Measurements from ENCODE around the gene GALNT2. TPM values are rescaled to one million over a fixed set of nuclear protein-coding genes. Genes with fewer than 3 reads are reported as not detected.

Gene GALNT2
- total RNA-seq, 1 donor from 2014 or later: 67.9 TPM

DNA sequence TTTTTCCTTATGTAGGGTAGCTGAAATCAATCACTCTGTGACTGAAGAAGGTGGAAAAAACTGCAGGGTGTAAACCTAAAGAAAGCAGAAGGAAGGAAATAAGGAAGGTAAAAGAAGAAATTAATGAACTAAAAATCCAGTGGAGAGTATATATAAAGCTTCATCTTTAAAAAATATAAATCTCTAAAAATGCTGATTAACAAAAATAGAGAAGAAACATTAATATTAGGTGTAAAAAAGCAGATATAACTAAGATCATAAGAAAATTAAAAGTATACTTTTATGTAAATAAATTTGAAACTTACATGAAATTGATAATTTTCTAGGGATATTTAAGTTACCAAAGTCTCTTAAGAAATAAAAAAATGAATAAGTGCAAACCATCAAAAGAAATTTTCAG, 159.8 kb downstream of the GALNT2 start:
- Mint-ChIP-seq H3K4me3 (no peak overlapping the region), H3K4me1 (ENCODE audit: low read depth) (peaks cover 26% of the 10 kb centered on the region), H3K27ac (no peak overlapping the region), H3K27me3 (ENCODE audit: insufficient read depth) (no peaks in the 10 kb centered on the region), H3K9me3 (no peaks in the 10 kb centered on the region), H3K36me3 (ENCODE audit: low read depth) (peaks cover 17% of the 10 kb centered on the region)
- intact Hi-C loops (cut with micrococcal nuclease): no loop called here
- no peak for DNase-seq (ENCODE audit: low spot score)

DNA sequence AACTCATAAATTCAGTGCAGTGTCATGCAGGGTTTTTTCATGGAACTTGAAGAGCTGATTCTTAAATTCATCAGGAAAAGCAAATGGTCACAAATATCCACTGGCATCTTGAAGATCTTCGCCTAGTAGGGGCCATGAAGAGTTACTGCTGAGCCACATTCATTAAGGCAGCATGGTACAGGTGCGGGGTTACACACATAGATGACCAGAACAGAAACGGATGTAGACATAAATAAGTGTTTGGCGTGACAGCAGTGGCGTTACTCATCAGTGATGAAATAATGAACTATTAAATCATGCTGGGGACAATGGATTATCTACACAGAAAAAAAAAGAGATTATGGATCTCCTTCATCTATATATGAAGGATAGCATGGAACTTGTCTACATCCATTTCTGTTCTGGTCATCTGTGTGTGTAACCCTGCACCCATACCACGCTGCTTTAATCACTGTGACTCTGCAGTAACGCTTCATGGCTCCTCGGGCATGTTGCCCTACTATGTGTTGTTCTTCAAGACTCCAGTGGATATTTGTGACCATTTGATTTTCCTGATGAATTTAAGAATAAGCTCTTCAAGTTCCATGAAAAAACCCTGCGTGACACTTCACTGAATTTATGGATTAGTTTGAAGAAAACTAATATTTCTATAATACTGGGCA, 161.3 kb downstream of the GALNT2 start:
- Mint-ChIP-seq H3K4me3 (no peak overlapping the region), H3K27ac (no peak overlapping the region), H3K36me3 (ENCODE audit: low read depth) (peaks cover 17% of the 10 kb centered on the region), H3K9me3 (no peaks in the 10 kb centered on the region), H3K27me3 (ENCODE audit: insufficient read depth) (no peaks in the 10 kb centered on the region), H3K4me1 (ENCODE audit: low read depth) (peaks cover 34% of the 10 kb centered on the region)
- intact Hi-C loops (cut with micrococcal nuclease): no loop called here
- DNase-seq (ENCODE audit: low spot score): no peak

DNA sequence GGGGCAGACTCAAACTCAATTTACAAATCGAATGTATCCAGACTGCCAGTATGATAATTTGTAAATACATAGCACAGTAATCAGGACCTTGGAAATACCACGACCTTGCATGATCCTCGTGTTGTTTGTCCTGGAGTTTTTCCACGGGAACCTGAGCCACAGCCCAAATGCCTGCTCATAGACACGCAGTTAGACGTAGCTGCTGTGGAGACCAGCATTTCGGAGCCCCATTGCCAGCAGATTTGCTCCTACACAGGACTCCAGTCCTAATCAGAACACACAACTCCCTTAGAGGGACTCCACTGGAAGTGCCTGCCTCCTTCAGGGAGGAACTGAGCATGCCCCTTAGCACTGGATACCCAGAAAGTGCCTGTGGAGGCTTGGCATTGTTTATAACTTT, 163.2 kb downstream of the GALNT2 start:
- Mint-ChIP-seq H3K36me3 (ENCODE audit: low read depth) (peaks cover 18% of the 10 kb centered on the region), H3K4me1 (ENCODE audit: low read depth) (peaks cover 26% of the 10 kb centered on the region), H3K27ac (no peak overlapping the region), H3K4me3 (no peak overlapping the region), H3K9me3 (no peaks in the 10 kb centered on the region), H3K27me3 (ENCODE audit: insufficient read depth) (no peaks in the 10 kb centered on the region)
- DNase-seq (ENCODE audit: low spot score): no peak
- intact Hi-C loops (cut with micrococcal nuclease): no loop called here

DNA sequence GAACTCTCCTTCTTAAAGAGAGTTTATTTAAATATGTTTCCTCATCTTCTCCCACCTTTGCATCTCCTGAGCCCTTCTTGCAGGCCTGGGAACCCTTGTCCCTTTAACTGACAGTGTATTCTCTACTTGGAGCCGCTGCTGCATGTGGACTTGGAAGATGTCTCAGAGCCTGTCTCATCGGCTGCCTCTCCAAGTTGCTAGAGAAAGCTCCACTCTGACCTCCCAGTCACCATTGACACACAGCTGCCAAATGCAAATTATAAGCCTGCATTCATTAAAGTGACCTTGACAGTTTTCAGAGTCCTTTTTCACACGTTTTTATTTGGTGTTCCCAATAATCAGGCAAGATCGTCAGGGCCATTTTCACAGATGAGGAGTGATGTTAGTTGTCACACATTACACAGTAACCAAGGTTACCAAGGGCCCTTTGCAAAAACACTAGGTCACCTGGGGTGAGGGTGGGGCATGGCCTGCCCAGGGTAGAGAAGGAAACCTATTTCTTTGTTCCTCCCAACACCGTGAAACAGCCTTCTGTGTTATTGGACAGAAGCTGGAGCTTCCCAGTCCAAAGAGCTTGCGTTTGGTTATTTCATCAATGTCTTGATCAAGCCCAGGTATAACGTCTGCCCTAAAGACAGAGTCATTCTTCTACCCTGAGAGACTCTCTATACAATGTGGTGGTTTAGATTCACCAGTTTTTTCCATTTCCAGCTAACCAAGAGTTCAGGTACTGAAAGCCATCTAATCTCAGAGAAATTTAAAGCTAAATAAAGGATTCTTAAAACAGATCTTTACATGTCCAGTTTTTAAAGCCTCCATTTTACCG, 164.1 kb downstream of the GALNT2 start:
- no peaks in the 10 kb centered on the region for H3K9me3 Mint-ChIP-seq
- H3K27ac Mint-ChIP-seq: peak overlapping the region; percentile 21
- peaks cover 22% of the 10 kb centered on the region for H3K4me1 Mint-ChIP-seq (ENCODE audit: low read depth)
- H3K36me3 Mint-ChIP-seq (ENCODE audit: low read depth): peaks cover 18% of the 10 kb centered on the region
- no peaks in the 10 kb centered on the region for H3K27me3 Mint-ChIP-seq (ENCODE audit: insufficient read depth)
- DNase-seq (ENCODE audit: low spot score): no peak
- H3K4me3 Mint-ChIP-seq: no peak overlapping the region
- intact Hi-C loops (cut with micrococcal nuclease): loop anchor here (1.0 kb wide), 1 partner anchor 22 kb away; no protein-coding TSS in a partner anchor

DNA sequence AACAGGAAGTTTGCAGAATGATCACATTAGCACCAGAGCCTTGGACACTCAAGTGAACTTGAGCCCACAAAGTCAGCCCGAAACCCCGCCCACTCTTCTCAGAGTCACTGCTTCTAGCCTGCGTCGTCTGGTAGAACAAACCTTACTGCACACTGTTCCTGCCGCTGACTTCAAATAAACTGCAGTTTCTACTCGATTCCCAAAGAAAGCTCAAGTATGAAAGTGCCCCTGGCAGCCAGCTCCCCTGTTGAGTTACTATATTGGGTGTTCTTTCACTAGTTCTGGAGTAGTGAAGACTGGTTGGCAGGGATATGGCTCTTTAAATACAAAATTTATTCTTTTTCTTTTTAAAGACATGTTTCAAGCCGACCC, 164.7 kb downstream of the GALNT2 start:
- no peak for DNase-seq (ENCODE audit: low spot score)
- Mint-ChIP-seq H3K27me3 (ENCODE audit: insufficient read depth) (no peaks in the 10 kb centered on the region), H3K4me1 (ENCODE audit: low read depth) (peaks cover 22% of the 10 kb centered on the region), H3K36me3 (ENCODE audit: low read depth) (peaks cover 22% of the 10 kb centered on the region), H3K9me3 (no peaks in the 10 kb centered on the region), H3K4me3 (no peak overlapping the region), H3K27ac (peak overlapping the region; percentile 16)
- intact Hi-C loops (cut with micrococcal nuclease): loop anchor here (1.0 kb wide), 1 partner anchor 22 kb away; no protein-coding TSS in a partner anchor

DNA sequence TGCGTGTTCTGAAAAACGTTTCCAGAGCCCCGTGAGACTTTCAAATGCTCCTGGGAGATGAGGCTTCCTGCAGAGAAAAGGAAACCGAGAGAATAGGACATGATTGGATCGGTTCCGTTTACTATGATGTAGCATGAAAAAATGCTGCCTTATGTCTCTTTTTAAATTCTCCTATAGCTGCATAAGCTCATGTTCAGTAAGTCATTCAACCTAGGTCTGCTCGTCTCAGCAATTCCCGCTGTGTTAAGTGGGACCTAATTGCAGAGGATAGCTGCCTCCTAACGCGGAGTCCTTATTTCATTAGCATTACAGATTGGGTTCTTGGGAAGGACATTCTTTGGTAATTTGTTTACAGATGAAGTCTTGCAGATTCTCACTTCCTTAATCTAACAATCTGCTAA, 165.3 kb downstream of the GALNT2 start:
- no peak overlapping the region for H3K4me3 Mint-ChIP-seq
- intact Hi-C loops (cut with micrococcal nuclease): no loop called here
- no peak for DNase-seq (ENCODE audit: low spot score)
- no peaks in the 10 kb centered on the region for H3K27me3 Mint-ChIP-seq (ENCODE audit: insufficient read depth)
- peaks cover 22% of the 10 kb centered on the region for H3K36me3 Mint-ChIP-seq (ENCODE audit: low read depth)
- H3K9me3 Mint-ChIP-seq: no peaks in the 10 kb centered on the region
- H3K27ac Mint-ChIP-seq: no peak overlapping the region
- H3K4me1 Mint-ChIP-seq (ENCODE audit: low read depth): peaks cover 22% of the 10 kb centered on the region

DNA sequence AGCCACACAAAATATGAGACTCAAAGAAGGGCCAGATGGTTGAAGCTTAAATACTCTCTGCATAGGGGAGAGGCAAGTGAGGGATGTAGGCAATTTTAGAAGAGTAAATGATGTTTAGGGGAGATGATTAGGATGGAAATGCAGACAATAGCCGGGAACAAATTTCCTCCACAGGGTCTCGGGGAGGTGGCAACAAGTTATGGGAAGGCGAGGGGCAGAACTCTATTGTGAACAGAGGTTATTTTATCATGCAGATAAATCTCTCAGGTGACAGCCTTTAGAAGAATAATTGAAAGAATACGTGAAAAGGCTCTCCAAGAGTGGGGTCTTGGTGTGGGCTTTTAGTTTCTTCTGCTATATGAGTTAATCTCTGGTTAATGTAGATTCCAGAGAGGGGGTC, 166.7 kb downstream of the GALNT2 start:
- peak overlapping the region; percentile 2 for H3K27ac Mint-ChIP-seq
- intact Hi-C loops (cut with micrococcal nuclease): no loop called here
- no peak overlapping the region for H3K4me3 Mint-ChIP-seq

DNA sequence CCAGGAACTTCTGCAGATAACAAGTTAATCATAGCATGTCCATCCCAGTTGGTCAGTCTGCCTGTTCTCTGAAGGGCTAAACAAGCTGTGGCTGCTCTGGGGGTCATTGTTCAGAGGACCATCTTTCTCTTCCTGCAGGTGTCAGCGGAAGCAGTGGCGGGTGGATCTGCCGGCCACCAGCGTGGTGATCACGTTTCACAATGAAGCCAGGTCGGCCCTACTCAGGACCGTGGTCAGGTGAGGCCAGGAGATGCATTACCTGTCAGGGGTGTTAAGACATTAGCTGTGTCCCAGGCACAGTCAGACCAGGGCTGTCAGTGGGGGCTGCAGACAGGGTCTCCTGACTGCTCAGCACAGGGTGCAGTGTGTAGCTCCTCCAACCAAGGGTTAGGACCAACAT, 168.8 kb downstream of the GALNT2 start:
- H3K9me3 Mint-ChIP-seq: peaks cover 2% of the 10 kb centered on the region
- H3K27ac Mint-ChIP-seq: no peak overlapping the region
- H3K4me1 Mint-ChIP-seq (ENCODE audit: low read depth): peaks cover 34% of the 10 kb centered on the region
- no peak for DNase-seq (ENCODE audit: low spot score)
- H3K27me3 Mint-ChIP-seq (ENCODE audit: insufficient read depth): no peaks in the 10 kb centered on the region
- H3K4me3 Mint-ChIP-seq: no peak overlapping the region
- intact Hi-C loops (cut with micrococcal nuclease): no loop called here
- peaks cover 24% of the 10 kb centered on the region for H3K36me3 Mint-ChIP-seq (ENCODE audit: low read depth)

More for the DNA sequence above, 166.7 kb downstream of the GALNT2 start:
- no peak for DNase-seq (ENCODE audit: low spot score)
- Mint-ChIP-seq H3K27me3 (ENCODE audit: insufficient read depth) (no peaks in the 10 kb centered on the region), H3K9me3 (no peaks in the 10 kb centered on the region), H3K36me3 (ENCODE audit: low read depth) (peaks cover 22% of the 10 kb centered on the region), H3K4me1 (ENCODE audit: low read depth) (peaks cover 22% of the 10 kb centered on the region)

DNA sequence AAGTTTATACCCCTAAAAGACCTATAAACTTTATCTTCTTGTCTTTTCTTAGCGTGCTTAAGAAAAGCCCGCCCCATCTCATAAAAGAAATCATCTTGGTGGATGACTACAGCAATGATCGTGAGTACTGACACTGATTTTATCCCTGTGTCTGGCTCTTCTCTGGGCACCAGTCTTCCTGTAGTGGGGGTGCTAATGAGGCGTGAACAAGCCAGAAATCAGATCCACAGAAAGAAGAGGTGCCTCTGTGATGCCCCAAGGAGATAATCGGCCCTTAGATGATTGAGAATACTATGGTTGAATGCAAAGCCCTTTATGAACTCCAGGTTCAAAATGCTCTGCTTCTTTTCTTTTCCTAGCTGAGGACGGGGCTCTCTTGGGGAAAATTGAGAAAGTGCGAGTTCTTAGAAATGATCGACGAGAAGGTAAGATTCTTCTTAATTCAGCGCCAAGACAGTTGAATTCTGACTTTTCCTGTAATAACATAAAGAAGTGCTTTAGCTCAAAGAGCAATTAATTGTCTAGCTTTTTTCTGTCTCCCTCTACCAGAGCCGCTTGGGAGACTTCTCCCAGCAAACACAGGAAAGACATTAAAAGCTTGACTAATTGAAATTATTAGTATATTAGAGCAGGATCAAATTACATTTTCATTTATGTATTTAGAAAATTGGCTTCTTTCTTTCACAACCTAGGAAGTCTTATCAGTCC, 169.4 kb downstream of the GALNT2 start:
- no peak for DNase-seq (ENCODE audit: low spot score)
- H3K27me3 Mint-ChIP-seq (ENCODE audit: insufficient read depth): no peaks in the 10 kb centered on the region
- H3K27ac Mint-ChIP-seq: no peak overlapping the region
- intact Hi-C loops (cut with micrococcal nuclease): no loop called here
- peaks cover 33% of the 10 kb centered on the region for H3K4me1 Mint-ChIP-seq (ENCODE audit: low read depth)
- H3K36me3 Mint-ChIP-seq (ENCODE audit: low read depth): peaks cover 23% of the 10 kb centered on the region
- H3K4me3 Mint-ChIP-seq: no peak overlapping the region
- peaks cover 6% of the 10 kb centered on the region for H3K9me3 Mint-ChIP-seq

DNA sequence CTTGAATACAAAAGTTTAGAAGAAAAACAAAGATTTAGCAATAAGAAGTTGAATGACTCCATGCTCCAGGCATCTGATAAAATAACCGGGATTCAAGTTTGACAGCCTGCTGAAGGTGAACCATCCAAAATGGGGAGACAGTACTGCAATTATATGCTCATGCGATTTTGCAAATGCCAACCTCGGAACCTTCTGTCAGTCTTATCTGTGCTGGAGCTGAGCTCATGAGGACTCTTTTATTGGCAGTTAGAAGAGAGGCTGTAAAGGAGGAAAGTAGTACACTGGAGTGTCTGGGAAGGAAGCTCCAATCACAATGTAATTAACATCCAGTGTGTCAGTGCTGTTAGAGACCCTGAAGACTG, 170.0 kb downstream of the GALNT2 start:
- H3K27me3 Mint-ChIP-seq (ENCODE audit: insufficient read depth): no peaks in the 10 kb centered on the region
- peaks cover 27% of the 10 kb centered on the region for H3K4me1 Mint-ChIP-seq (ENCODE audit: low read depth)
- H3K27ac Mint-ChIP-seq: no peak overlapping the region
- H3K9me3 Mint-ChIP-seq: peaks cover 6% of the 10 kb centered on the region
- H3K36me3 Mint-ChIP-seq (ENCODE audit: low read depth): peaks cover 25% of the 10 kb centered on the region
- intact Hi-C loops (cut with micrococcal nuclease): no loop called here
- no peak for DNase-seq (ENCODE audit: low spot score)
- H3K4me3 Mint-ChIP-seq: no peak overlapping the region

DNA sequence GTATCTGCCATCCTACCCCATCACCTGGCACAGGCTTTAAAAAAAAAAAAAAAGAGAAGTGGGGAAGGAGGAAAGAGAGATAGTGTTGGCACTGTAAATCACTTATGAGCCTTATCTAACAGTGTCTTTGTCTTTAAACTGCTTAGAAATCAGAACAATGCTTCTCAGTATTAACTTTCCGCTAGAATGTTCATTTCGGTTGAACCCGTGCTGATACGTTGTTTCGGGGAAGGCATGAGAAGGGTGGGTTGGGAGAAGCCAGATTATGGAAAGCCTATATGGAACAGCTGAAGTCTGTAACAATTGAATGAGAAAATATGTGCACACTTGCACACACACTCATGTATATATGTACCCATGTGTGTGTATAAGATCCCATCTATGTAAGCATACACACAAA, 170.8 kb downstream of the GALNT2 start:
- H3K27me3 Mint-ChIP-seq (ENCODE audit: insufficient read depth): no peaks in the 10 kb centered on the region
- peaks cover 28% of the 10 kb centered on the region for H3K36me3 Mint-ChIP-seq (ENCODE audit: low read depth)
- intact Hi-C loops (cut with micrococcal nuclease): no loop called here
- peaks cover 21% of the 10 kb centered on the region for H3K4me1 Mint-ChIP-seq (ENCODE audit: low read depth)
- H3K4me3 Mint-ChIP-seq: no peak overlapping the region
- peaks cover 6% of the 10 kb centered on the region for H3K9me3 Mint-ChIP-seq
- no peak overlapping the region for H3K27ac Mint-ChIP-seq
- DNase-seq (ENCODE audit: low spot score): no peak

DNA sequence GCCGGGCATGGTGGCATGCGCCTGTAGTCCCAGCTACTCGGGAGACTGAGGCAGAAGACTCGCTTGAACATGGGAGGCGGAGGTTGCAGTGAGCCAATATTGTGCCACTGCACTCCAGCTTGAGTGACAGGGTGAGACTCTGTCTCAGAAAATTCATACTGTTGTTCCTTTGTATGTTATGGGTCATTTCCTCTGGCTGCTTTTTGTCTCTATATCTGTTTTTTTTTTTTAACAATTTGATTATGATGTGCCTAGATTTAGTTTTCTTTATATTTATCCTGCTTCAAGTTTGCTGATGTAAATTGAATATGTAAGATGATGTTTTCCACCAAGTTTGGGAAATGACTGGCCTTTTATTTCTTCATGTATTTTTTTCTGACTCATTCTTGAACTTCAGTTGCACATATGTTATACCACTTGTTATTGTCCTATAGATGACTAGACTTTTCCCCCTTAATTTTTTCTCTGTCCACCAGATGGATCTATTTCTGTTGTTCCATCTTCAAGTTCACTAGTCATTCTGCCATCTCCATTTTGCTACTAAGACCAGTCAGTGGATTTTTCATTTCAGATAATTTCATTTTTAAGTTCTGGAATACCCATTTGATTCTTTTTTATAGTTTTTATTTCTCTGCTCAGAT, 173.5 kb downstream of the GALNT2 start:
- Mint-ChIP-seq H3K27ac (peak overlapping the region; percentile 83), H3K4me1 (ENCODE audit: low read depth) (peaks cover 34% of the 10 kb centered on the region), H3K36me3 (ENCODE audit: low read depth) (peaks cover 38% of the 10 kb centered on the region), H3K4me3 (no peak overlapping the region), H3K27me3 (ENCODE audit: insufficient read depth) (no peaks in the 10 kb centered on the region), H3K9me3 (peaks cover 6% of the 10 kb centered on the region)
- DNase-seq (ENCODE audit: low spot score): no peak
- intact Hi-C loops (cut with micrococcal nuclease): loop anchor here (1.0 to 5.0 kb wide), 9 partner anchors 11 to 683 kb away; partner anchors contain the start of gene ABCB10
